ENCODE results near the gene PREX1. TPM values are rescaled to one million over a fixed set of nuclear protein-coding genes. Genes with fewer than 3 reads are reported as not detected.
A peak's percentile ranks its signal among the peaks of the same experiment; 100 is the strongest.

Gene PREX1
- total RNA-seq, 4 donors from 2014 or later: 7.5 to 10.9 (median 9.1) TPM

DNA sequence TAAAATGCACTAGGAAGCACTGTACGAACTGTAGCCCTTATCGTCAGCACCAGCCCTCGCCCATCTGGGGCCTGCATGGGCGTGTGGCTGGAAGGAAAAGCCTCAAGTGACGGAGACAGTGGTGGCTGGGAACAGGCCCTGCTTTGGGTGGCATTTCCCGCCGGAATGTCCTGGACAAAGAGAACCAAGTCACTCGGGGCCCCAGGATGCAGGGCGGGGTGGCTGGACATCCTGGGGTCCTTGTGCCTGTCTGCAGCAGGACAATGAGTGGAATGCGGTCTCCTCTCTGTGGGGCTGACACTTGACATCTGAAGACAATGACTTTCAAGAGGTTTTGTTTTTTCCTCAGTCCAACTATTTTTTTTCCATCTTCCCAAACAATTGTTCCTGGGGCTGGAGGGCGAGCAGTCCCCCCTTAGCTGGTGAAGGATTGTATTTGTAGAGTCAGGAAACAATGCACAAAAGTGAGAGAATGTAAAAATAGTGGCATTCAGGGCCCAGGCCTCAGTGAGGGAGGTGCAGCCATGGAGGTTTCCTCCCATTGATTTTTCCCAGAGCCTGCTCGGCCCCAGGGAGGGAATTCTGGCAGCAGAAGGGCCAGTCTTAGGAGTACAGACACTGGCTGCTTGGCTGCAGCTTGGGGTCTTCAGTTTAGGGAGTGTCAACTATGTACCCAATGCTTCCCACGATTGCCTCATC, 64.4 kb downstream of the PREX1 start:
- no peak for TF ChIP-seq POLR2A (IDR thresholded peaks at IDR 0.05)
- no peak for TF ChIP-seq CTCF (IDR thresholded peaks at IDR 0.05 in 4 of 5, conservative IDR thresholded peaks at IDR 0.05 in 1 of 5)
- intact Hi-C loops (cut with DNase I; ENCODE audit: low total_unique reads): no loop called here
- no peaks in the 10 kb centered on the region for H3K9me3 ChIP-seq
- H3K27me3 ChIP-seq: no peaks in the 10 kb centered on the region
- peak overlapping the region in 1 of 4 donors; percentile 32 for H3K27ac ChIP-seq
- H3K36me3 ChIP-seq: no peaks in the 10 kb centered on the region
- H3K4me1 ChIP-seq: peaks cover 0 to 5% of the 10 kb centered on the region in 2 donors
- H3K4me3 ChIP-seq: no peak overlapping the region
- ATAC-seq (no peak), DNase-seq (no peak)
- in situ Hi-C loops (cut with MboI; ENCODE audit: low sequenced_read_pairs in 4 of 4): no loop called here

- H3K4me3 ChIP-seq: no peak overlapping the region
- intact Hi-C loops (cut with DNase I; ENCODE audit: low total_unique reads): no loop called here
- no peak for ATAC-seq
- peak overlapping the region in 1 of 4 donors; percentile 8 for H3K27ac ChIP-seq
- TF ChIP-seq CTCF (IDR thresholded peaks at IDR 0.05 in 4 of 5, conservative IDR thresholded peaks at IDR 0.05 in 1 of 5) (no peak), POLR2A (IDR thresholded peaks at IDR 0.05) (no peak)
- H3K9me3 ChIP-seq: no peaks in the 10 kb centered on the region
- peaks cover 0 to 5% of the 10 kb centered on the region in 2 donors for H3K4me1 ChIP-seq
- in situ Hi-C loops (cut with MboI; ENCODE audit: low sequenced_read_pairs in 4 of 4): no loop called here
- DNase-seq: no peak
- H3K36me3 ChIP-seq: no peaks in the 10 kb centered on the region
- no peaks in the 10 kb centered on the region for H3K27me3 ChIP-seq
Measured at GRCh38 chr20:48761874-48762273, 65.9 kb downstream of the PREX1 start.

DNA sequence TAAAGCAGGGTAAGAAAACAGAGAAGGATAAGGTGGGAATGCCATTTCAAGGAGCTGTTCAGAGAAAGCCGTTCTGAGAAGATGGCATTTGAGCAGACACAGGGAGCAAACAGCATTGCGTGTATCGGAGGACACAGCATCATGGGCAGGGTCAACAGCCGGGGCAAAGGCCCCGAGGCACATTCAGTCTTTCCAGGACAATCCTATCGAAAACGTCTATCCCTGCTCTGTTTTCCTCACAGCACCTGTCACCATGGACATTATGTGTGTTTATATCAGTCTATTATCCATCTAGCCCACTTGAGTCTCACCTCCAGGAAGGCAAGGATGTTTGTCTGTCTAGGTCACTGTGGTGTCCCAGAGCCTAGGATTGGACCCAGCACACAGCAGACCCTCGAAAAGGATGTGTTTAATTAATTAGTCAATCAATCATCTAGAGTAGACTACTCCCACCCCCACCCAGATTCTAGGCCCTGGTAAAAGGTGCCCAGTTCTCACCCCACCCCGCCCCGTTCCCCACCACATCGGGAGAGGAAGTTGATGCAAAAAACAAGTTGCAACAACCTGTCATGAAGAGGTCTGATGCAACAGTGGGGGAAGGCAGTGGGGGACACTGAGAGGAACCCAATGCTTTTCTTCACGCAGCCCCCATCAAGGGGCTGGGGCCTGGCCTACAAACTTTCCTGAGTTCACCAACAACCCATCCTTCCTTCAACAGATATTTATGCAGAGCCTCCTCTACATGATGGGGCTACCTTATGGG, 66.6 kb downstream of the PREX1 start:
- in situ Hi-C loops (cut with MboI; ENCODE audit: low sequenced_read_pairs in 4 of 4) (no loop called here), intact Hi-C loops (cut with DNase I; ENCODE audit: low total_unique reads) (no loop called here)
- Histone ChIP-seq H3K27me3 (no peaks in the 10 kb centered on the region), H3K9me3 (no peaks in the 10 kb centered on the region), H3K4me3 (no peak overlapping the region), H3K36me3 (no peaks in the 10 kb centered on the region), H3K27ac (peak overlapping the region; percentile 18 to 55 (median 38)), H3K4me1 (peaks cover 0 to 5% of the 10 kb centered on the region in 2 donors)
- no peak for ATAC-seq
- no peak for DNase-seq
- TF ChIP-seq POLR2A (IDR thresholded peaks at IDR 0.05) (no peak), CTCF (IDR thresholded peaks at IDR 0.05 in 4 of 5, conservative IDR thresholded peaks at IDR 0.05 in 1 of 5) (no peak)

DNA sequence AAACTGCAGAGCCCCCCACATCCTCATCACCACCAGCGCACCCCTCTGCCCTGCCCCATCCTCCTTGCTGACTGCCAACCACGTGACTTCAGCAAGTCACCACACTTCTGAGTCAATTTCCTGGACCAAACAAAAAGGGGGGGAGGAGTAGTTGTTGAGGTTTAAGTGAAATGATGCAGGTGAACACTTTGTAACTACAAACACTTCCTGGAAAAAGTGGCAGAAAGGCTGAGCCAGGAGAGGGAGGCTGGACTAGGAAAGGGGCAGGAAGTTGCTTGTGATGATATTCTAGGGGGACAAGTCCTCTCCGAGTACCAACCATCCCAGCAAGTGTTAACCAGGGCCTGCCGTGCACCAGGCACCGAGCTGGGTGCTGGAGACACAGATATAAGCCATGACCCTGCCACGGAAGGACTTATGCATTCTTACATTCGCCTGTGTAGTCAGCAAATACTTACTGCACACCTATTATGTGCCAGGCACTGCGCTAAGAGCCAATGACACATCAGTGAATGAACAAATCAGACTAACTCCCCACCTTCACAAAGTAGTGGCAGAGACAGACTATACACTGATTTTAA, 67.3 kb downstream of the PREX1 start:
- Histone ChIP-seq H3K4me3 (no peak overlapping the region), H3K9me3 (no peaks in the 10 kb centered on the region), H3K27me3 (no peaks in the 10 kb centered on the region), H3K4me1 (peaks cover 0 to 5% of the 10 kb centered on the region in 2 donors), H3K27ac (peak overlapping the region; percentile 18 to 55 (median 38)), H3K36me3 (no peaks in the 10 kb centered on the region)
- DNase-seq (no peak), ATAC-seq (peak in 1 of 2 donors; percentile 39)
- TF ChIP-seq POLR2A (IDR thresholded peaks at IDR 0.05) (no peak), CTCF (IDR thresholded peaks at IDR 0.05 in 4 of 5, conservative IDR thresholded peaks at IDR 0.05 in 1 of 5) (no peak)
- in situ Hi-C loops (cut with MboI; ENCODE audit: low sequenced_read_pairs in 4 of 4) (no loop called here), intact Hi-C loops (cut with DNase I; ENCODE audit: low total_unique reads) (no loop called here)

Data from gastrocnemius medialis (tissue), 4 donors.